Type B pancreatic cell (in vitro differentiated cells): ENCODE data around the gene PHF10. TPM values are rescaled to one million over a fixed set of nuclear protein-coding genes. Genes with fewer than 3 reads are reported as not detected.

ENCODE experiments used
- DNase-seq: peaks from one replicate; pipeline ENCODE4 v3.0.0; 2021; ENCODE audit warnings: mixed read lengths; ENCODE audit not compliant: unreplicated experiment; ENCODE audit errors: extremely low spot score
- H3K27ac Mint-ChIP-seq: 2 replicates; pipeline ENCODE4 v1.8.0; 2021; ENCODE audit warnings: mild to moderate bottlenecking, mixed read lengths
- H3K27me3 Mint-ChIP-seq: 2 replicates; pipeline ENCODE4 v1.8.0; 2021; ENCODE audit warnings: mixed read lengths
- H3K36me3 Mint-ChIP-seq: 2 replicates; pipeline ENCODE4 v1.8.0; 2021; ENCODE audit warnings: mixed read lengths
- H3K4me1 Mint-ChIP-seq: one replicate; pipeline ENCODE4 v1.8.0; 2021; ENCODE audit warnings: mixed read lengths; ENCODE audit not compliant: unreplicated experiment
- H3K4me3 Mint-ChIP-seq: 2 replicates; pipeline ENCODE4 v1.8.0; 2021; ENCODE audit warnings: mild to moderate bottlenecking, mixed read lengths
- H3K9me3 Mint-ChIP-seq: 2 replicates; pipeline ENCODE4 v1.8.0; 2021; ENCODE audit warnings: mixed read lengths
- CTCF ChIP-seq: fragments of 200-600 bp; sonication (generic); conservative IDR thresholded peaks from 2 replicates; pipeline ENCODE4 v1.5.0; 2021; ENCODE audit warnings: antibody characterized with exemption, mild to moderate bottlenecking
- total RNA-seq: library from RNA; stranded (reverse); gene quantifications from 2 replicates; pipeline ENCODE4 v1.2.1, GENCODE V29; 2021; ENCODE audit warnings: low replicate concordance

PHF10 gene
- total RNA-seq, 1 donor from 2014 or later = 59.9 TPM

- no peaks in the 10 kb centered on the region for H3K36me3 Mint-ChIP-seq
- peaks cover 6% of the 10 kb centered on the region for H3K4me1 Mint-ChIP-seq
- H3K27ac Mint-ChIP-seq = no peak overlapping the region
- H3K4me3 Mint-ChIP-seq = no peak overlapping the region
- no peak for TF ChIP-seq CTCF
- no peaks in the 10 kb centered on the region for H3K9me3 Mint-ChIP-seq
- no peak for DNase-seq
- H3K27me3 Mint-ChIP-seq = peaks cover 3% of the 10 kb centered on the region
These were observed 17.0 kb upstream of the PHF10 start for GRCh38 chr6:169741344-169741743.

- H3K4me3 Mint-ChIP-seq = no peak overlapping the region
- DNase-seq = no peak
- no peak overlapping the region for H3K27ac Mint-ChIP-seq
- TF ChIP-seq CTCF = no peak
- H3K9me3 Mint-ChIP-seq = no peaks in the 10 kb centered on the region
- H3K4me1 Mint-ChIP-seq = peaks cover 6% of the 10 kb centered on the region
- no peaks in the 10 kb centered on the region for H3K36me3 Mint-ChIP-seq
- H3K27me3 Mint-ChIP-seq = peaks cover 3% of the 10 kb centered on the region
These were observed 14.8 kb upstream of the PHF10 start for GRCh38 chr6:169738976-169739529.

GRCh38 chr6:169738204-169738975, 14.1 kb upstream of the PHF10 start:
- Mint-ChIP-seq H3K27me3 (peaks cover 3% of the 10 kb centered on the region), H3K36me3 (no peaks in the 10 kb centered on the region), H3K27ac (no peak overlapping the region), H3K9me3 (no peaks in the 10 kb centered on the region), H3K4me1 (peaks cover 6% of the 10 kb centered on the region), H3K4me3 (no peak overlapping the region)
- DNase-seq = no peak
- no peak for TF ChIP-seq CTCF

- TF ChIP-seq CTCF = no peak
- Mint-ChIP-seq H3K36me3 (no peaks in the 10 kb centered on the region), H3K27me3 (peaks cover 2% of the 10 kb centered on the region), H3K4me3 (no peak overlapping the region), H3K9me3 (no peaks in the 10 kb centered on the region), H3K27ac (no peak overlapping the region), H3K4me1 (peaks cover 10% of the 10 kb centered on the region)
- DNase-seq = no peak
These were observed 5.7 kb upstream of the PHF10 start for GRCh38 chr6:169729961-169730360.

- Mint-ChIP-seq H3K27me3 (peaks cover 3% of the 10 kb centered on the region), H3K27ac (no peak overlapping the region), H3K36me3 (no peaks in the 10 kb centered on the region), H3K9me3 (no peaks in the 10 kb centered on the region), H3K4me1 (peaks cover 21% of the 10 kb centered on the region), H3K4me3 (no peak overlapping the region)
- no peak for TF ChIP-seq CTCF
- no peak for DNase-seq
These were observed 2.7 kb upstream of the PHF10 start for GRCh38 chr6:169726963-169727362.
